Heart right ventricle (tissue), 16 donors: Measurements from ENCODE around the gene USP17L19. TPM values are rescaled to one million over a fixed set of nuclear protein-coding genes. Genes with fewer than 3 reads are reported as not detected.
"Not testable (repeated sequence)": the region's sequence is repeated elsewhere in the genome, so short reads cannot be mapped to it uniquely, and the experiment has no call there.

Experiments used
- ATAC-seq, 8 donors: fragments of 200-7000 bp; cut with Tn5 transposase; one replicate each; pipeline ENCODE4 v1.9.1; 2020; ENCODE audit warnings: mild to moderate bottlenecking in 8 of 8, moderate library complexity in 8 of 8, moderate number of reproducible peaks in 1 of 8
- DNase-seq, 2 donors: peaks; one replicate each; pipeline ENCODE4 v3.0.0-alpha.2; 2020
- H3K27ac ChIP-seq, 10 donors: fragments of 200-600 bp; sonication (generic) in 2 of 10; one replicate each; pipeline versions ENCODE4 v1.5.0 to v1.8.0; 2020 to 2022; ENCODE audit warnings: mild to moderate bottlenecking in 3 of 10
- H3K27me3 ChIP-seq, 7 donors: fragments of 200-600 bp; one replicate each; pipeline ENCODE4 v1.8.0; 2021 to 2022; ENCODE audit warnings: mild to moderate bottlenecking in 2 of 7
- H3K36me3 ChIP-seq, 9 donors: fragments of 200-600 bp; sonication (generic) in 1 of 9; one replicate each; pipeline versions ENCODE4 v1.5.0 to v1.8.0; 2020 to 2022; ENCODE audit warnings: mild to moderate bottlenecking in 2 of 9
- H3K4me1 ChIP-seq, 9 donors: fragments of 200-600 bp; sonication (generic) in 1 of 9; one replicate each; pipeline versions ENCODE4 v1.5.0 to v1.8.0; 2020 to 2022; ENCODE audit warnings: mild to moderate bottlenecking in 4 of 9
- H3K4me3 ChIP-seq, 10 donors: fragments of 200-600 bp; sonication (generic) in 2 of 10; one replicate each; pipeline versions ENCODE4 v1.5.0 to v1.8.0; 2020 to 2022; ENCODE audit warnings: mild to moderate bottlenecking in 7 of 10, moderate library complexity in 2 of 10
- H3K9me3 ChIP-seq, 11 donors: fragments of 200-600 bp in 10 of 11; sonication (generic) in 2 of 11; one replicate each; pipeline versions ENCODE4 v1.5.0 to v1.8.0; 2013 to 2022; ENCODE audit warnings: mild to moderate bottlenecking in 2 of 11, control low read depth in 1 of 11, moderate library complexity in 1 of 11
- WGBS, 2 donors: extraction: QIAGEN DNeasy Blood & Tissue Kit; methylation state at CpG; one replicate each; pipeline ENCODE4 v1.1.7; 2013; ENCODE audit warnings: inconsistent platforms in 1 of 2; 5-methylcytosine and 5-hydroxymethylcytosine counted together
- intact Hi-C, 10 donors: fragments of 100-400 bp; cut with DNase I; formaldehyde crosslinking; loops; one replicate each; pipeline versions ENCODE4 v1.11.1 to v1.14.2; 2022
- long read RNA-seq, 3 donors: library from polyadenylated mRNA; unstranded; transcript quantifications; one replicate each; pipeline ENCODE4 v2.0.0, GENCODE V29; 2020 to 2021
- polyA plus RNA-seq, 2 donors: library from polyadenylated mRNA; stranded (reverse); fragments of 200-250 nt; gene quantifications; one replicate each; pipeline ENCODE4 v1.2.3, GENCODE V29; 2013
- total RNA-seq, 10 donors: library from RNA; stranded (reverse); fragmentation: NEBNext Ultra II Directional in 3 of 10; extraction: Animal tissue kit (Norgen Biotek cat#: 25700) in 3 of 10; gene quantifications; one replicate each; pipeline versions ENCODE4 v1.2.1 to v1.2.4, GENCODE V29; 2021 to 2023
- donor health status: Arrhythmogenic right ventricular cardiomyopathy.
- donor health status: ischemic (EF 13 %, LVEDD 7.1; RV severe dilation, severe dysfunction).
- donor health status: healthy with polysubstance abuse.
- donor health status: DM: no; HTN: yes; CAD: no.
- donor health status: DM: no; HTN: no; CAD: no.
- donor health status: ischemic (EF 25% LVEDD 6.9; RV normal size, moderate dysfunction).
- donor health status: ischemic (EF 25% LVEDD 5.7; RV mildly dilated, moderate dysfunction).
- donor health status: healthy.
- donor health status: DM: yes; HTN: yes; CAD: no.
- donor health status: Ischemic cardiomyopathy.
- donor health status: ischemic (EF 35%, LVEDD 5.7; RV mildly dilated, moderate dysfunction).
- donor health status: nonischemic (EF 11% LVEDD 7.7; RV severe dilation, severe dysfunction).
- donor health status: DM: yes; HTN: yes; CAD: no.
- donor health status: PGD.
- donor health status: ischemic (EF 29% LVEDD 5.4; RV normal size, mild dysfunction).
- donor health status: nonischemic (EF 23%, LVEDD 6.1; RV moderate dilation, normal function).

USP17L19 gene
- total RNA-seq (not detected), polyA plus RNA-seq (not detected)
- long read RNA-seq, donor 1 = 0 reads
- long read RNA-seq, donor 2 = 0 reads
- long read RNA-seq, donor 3 = 0 reads

- H3K9me3 ChIP-seq, H3K4me3 ChIP-seq, ATAC-seq, H3K27ac ChIP-seq, H3K27me3 ChIP-seq, DNase-seq, H3K36me3 ChIP-seq, H3K4me1 ChIP-seq, intact Hi-C loops: not testable (repeated sequence)
- no CpG with 5 or more reads among the region's 13 CpGs for WGBS, 2 donors
Measured at GRCh38 chr4:9253078-9253477, at the start of gene USP17L19. USP17L19 (plus strand) TSS chr4:9253378; CDS start chr4:9253378, 0 bp downstream.

GRCh38 chr4:9210357-9210756, 42.8 kb upstream of the USP17L19 start, which contains the start of gene USP17L10:
USP17L10 (plus strand) TSS chr4:9210657; CDS start chr4:9210657, 0 bp downstream.
- WGBS, 2 donors = 89% methylated on average over 13 of the region's 13 CpGs; no CpG with 5 or more reads in 1 of the 2 donors
- intact Hi-C loops = not testable (repeated sequence)

DNA sequence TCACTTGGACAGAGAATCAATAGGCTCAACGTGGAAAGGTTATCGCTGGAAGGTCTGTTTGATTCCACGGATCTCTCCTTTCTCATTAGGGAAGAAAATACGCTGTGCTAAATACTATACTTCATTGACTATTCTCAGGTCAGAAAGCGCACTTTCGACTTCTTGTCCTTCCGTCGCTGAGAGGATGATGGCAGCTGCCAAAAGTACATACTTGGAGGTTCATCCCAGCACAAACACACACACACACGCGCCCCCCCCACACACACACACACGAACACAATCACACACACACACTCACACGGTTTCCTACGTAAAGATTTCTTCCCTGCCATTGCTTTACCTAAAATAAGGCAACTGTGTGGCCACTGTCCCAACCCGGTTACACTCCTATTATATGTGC, 38.5 kb upstream of the USP17L19 start:
- H3K27ac ChIP-seq, intact Hi-C loops, H3K27me3 ChIP-seq, ATAC-seq, H3K36me3 ChIP-seq, H3K4me3 ChIP-seq, H3K9me3 ChIP-seq, H3K4me1 ChIP-seq: not testable (repeated sequence)
- WGBS, 2 donors = 76 to 77% methylated on average over 8 to 11 of the region's 14 CpGs
- peak in 1 of 2 donors; percentile 2 for DNase-seq

More at GRCh38 chr4:9210357-9210756, 42.8 kb upstream of the USP17L19 start, which contains the start of gene USP17L10:
- not testable (repeated sequence) for H3K27me3 ChIP-seq, H3K27ac ChIP-seq, H3K4me1 ChIP-seq, DNase-seq, ATAC-seq, H3K36me3 ChIP-seq, H3K9me3 ChIP-seq, H3K4me3 ChIP-seq

GRCh38 chr4:9215105-9215504, 38.1 kb upstream of the USP17L19 start, which contains the start of gene USP17L11:
USP17L11 (plus strand) TSS chr4:9215405; CDS start chr4:9215405, 0 bp downstream.
- 93% methylated on average over 8 of the region's 14 CpGs; no CpG with 5 or more reads in 1 of the 2 donors for WGBS, 2 donors
- intact Hi-C loops, ATAC-seq: not testable (repeated sequence)

GRCh38 chr4:9219852-9220251, 33.3 kb upstream of the USP17L19 start, which contains the start of gene USP17L12:
USP17L12 (plus strand) TSS chr4:9220152; CDS start chr4:9220152, 0 bp downstream.
- H3K4me3 ChIP-seq, H3K27ac ChIP-seq, ATAC-seq, H3K36me3 ChIP-seq, DNase-seq, H3K4me1 ChIP-seq, intact Hi-C loops, H3K27me3 ChIP-seq, H3K9me3 ChIP-seq: not testable (repeated sequence)
- no CpG with 5 or more reads among the region's 13 CpGs for WGBS, 2 donors

More at GRCh38 chr4:9215105-9215504, 38.1 kb upstream of the USP17L19 start, which contains the start of gene USP17L11:
- not testable (repeated sequence) for H3K27me3 ChIP-seq, H3K4me1 ChIP-seq, DNase-seq, H3K36me3 ChIP-seq, H3K9me3 ChIP-seq, H3K4me3 ChIP-seq, H3K27ac ChIP-seq

DNA sequence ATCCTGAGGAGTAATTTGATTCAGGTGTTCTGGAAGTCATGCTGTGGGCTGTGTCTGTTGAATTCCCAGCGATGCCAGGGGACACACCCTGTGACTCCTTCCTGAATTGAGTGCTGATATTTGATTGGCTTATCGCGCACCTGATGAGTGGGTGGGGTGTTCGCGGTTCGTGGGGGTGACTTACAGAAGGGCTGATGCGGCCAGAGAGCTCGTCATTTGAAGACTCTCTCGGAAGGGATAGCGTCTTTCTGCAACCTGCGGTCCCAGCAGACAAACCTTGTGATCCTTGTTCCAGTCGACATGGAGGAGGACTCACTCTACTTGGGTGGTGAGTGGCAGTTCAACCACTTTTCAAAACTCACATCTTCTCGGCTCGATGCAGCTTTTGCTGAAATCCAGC, 28.6 kb upstream of the USP17L19 start, which contains the start of gene USP17L13:
Gene USP17L13, plus strand, starts transcription at position 301 of the 400 bp plus-strand sequence. Its CDS starts 0 bp downstream, at position 301.
- ATAC-seq, DNase-seq, H3K27me3 ChIP-seq, H3K36me3 ChIP-seq, H3K27ac ChIP-seq, H3K4me3 ChIP-seq, H3K9me3 ChIP-seq, intact Hi-C loops, H3K4me1 ChIP-seq: not testable (repeated sequence)
- WGBS, 2 donors = no CpG with 5 or more reads among the region's 14 CpGs

GRCh38 chr4:9230249-9230648, 22.9 kb upstream of the USP17L19 start:
- ATAC-seq, H3K36me3 ChIP-seq, intact Hi-C loops, H3K27ac ChIP-seq, H3K4me3 ChIP-seq, H3K4me1 ChIP-seq, H3K27me3 ChIP-seq, H3K9me3 ChIP-seq: not testable (repeated sequence)
- peak in 1 of 2 donors; percentile 2 for DNase-seq
- WGBS, 2 donors = 85 to 89% methylated on average over 5 of the region's 8 CpGs

DNA sequence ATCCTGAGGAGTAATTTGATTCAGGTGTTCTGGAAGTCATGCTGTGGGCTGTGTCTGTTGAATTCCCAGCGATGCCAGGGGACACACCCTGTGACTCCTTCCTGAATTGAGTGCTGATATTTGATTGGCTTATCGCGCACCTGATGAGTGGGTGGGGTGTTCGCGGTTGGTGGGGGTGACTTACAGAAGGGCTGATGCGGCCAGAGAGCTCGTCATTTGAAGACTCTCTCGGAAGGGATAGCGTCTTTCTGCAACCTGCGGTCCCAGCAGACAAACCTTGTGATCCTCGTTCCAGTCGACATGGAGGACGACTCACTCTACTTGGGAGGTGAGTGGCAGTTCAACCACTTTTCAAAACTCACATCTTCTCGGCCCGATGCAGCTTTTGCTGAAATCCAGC, 19.1 kb upstream of the USP17L19 start, which contains the start of gene USP17L15:
Gene USP17L15, plus strand, starts transcription at position 301 of the 400 bp plus-strand sequence. Its CDS starts 0 bp downstream, at position 301.
- H3K9me3 ChIP-seq, intact Hi-C loops, H3K36me3 ChIP-seq, H3K27ac ChIP-seq, DNase-seq, H3K4me1 ChIP-seq, ATAC-seq, H3K4me3 ChIP-seq, H3K27me3 ChIP-seq: not testable (repeated sequence)
- WGBS, 2 donors = no CpG with 5 or more reads among the region's 15 CpGs

GRCh38 chr4:9238461-9238860, 14.7 kb upstream of the USP17L19 start:
- H3K4me1 ChIP-seq, intact Hi-C loops, ATAC-seq, H3K4me3 ChIP-seq, H3K9me3 ChIP-seq, H3K27me3 ChIP-seq, H3K36me3 ChIP-seq, H3K27ac ChIP-seq: not testable (repeated sequence)
- DNase-seq = peak in 1 of 2 donors; percentile 4
- 83 to 84% methylated on average over 11 of the region's 12 CpGs for WGBS, 2 donors

DNA sequence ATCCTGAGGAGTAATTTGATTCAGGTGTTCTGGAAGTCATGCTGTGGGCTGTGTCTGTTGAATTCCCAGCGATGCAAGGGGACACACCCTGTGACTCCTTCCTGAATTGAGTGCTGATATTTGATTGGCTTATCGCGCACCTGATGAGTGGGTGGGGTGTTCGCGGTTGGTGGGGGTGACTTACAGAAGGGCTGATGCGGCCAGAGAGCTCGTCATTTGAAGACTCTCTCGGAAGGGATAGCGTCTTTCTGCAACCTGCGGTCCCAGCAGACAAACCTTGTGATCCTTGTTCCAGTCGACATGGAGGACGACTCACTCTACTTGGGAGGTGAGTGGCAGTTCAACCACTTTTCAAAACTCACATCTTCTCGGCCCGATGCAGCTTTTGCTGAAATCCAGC, 9.6 kb upstream of the USP17L19 start, which contains the start of gene USP17L17:
Gene USP17L17, plus strand, starts transcription at position 301 of the 400 bp plus-strand sequence. Its CDS starts 0 bp downstream, at position 301.
- H3K27ac ChIP-seq, H3K36me3 ChIP-seq, H3K4me3 ChIP-seq, intact Hi-C loops, H3K4me1 ChIP-seq, DNase-seq, H3K9me3 ChIP-seq, H3K27me3 ChIP-seq, ATAC-seq: not testable (repeated sequence)
- 91 to 93% methylated on average over 5 of the region's 14 CpGs for WGBS, 2 donors

DNA sequence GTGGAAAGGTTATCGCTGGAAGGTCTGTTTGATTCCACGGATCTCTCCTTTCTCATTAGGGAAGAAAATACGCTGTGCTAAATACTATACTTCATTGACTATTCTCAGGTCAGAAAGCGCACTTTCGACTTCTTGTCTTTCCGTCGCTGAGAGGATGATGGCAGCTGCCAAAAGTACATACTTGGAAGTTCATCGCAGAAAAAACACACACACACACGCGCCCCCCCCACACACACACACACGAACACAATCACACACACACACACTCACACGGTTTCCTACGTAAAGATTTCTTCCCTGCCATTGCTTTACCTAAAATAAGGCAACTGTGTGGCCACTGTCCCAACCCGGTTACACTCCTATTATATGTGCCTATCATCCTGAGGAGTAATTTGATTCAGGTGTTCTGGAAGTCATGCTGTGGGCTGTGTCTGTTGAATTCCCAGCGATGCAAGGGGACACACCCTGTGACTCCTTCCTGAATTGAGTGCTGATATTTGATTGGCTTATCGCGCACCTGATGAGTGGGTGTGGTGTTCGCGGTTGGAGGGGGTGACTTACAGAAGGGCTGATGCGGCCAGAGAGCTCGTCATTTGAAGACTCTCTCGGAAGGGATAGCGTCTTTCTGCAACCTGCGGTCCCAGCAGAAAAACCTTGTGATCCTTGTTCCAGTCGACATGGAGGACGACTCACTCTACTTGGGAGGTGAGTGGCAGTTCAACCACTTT, 5.1 kb upstream of the USP17L19 start, which contains the start of gene USP17L18:
Gene USP17L18, plus strand, starts transcription at position 678 of the 728 bp plus-strand sequence. Its CDS starts 0 bp downstream, at position 678.
- DNase-seq = peak in 1 of 2 donors; percentile 4
- H3K4me1 ChIP-seq, intact Hi-C loops, H3K9me3 ChIP-seq, ATAC-seq, H3K4me3 ChIP-seq, H3K27me3 ChIP-seq, H3K27ac ChIP-seq, H3K36me3 ChIP-seq: not testable (repeated sequence)
- 81 to 89% methylated on average over 14 to 19 of the region's 26 CpGs for WGBS, 2 donors
